Tibial artery (tissue), 4 donors: Measurements from ENCODE around the gene OR10H5.
"Not testable (repeated sequence)": the region's sequence is repeated elsewhere in the genome, so short reads cannot be mapped to it uniquely, and the experiment has no call there.

ENCODE experiments used
- DNase-seq, 2 donors: peaks; one replicate each; pipeline ENCODE4 v3.0.0-alpha.2; 2019
- H3K27ac ChIP-seq, 2 donors: fragments of 200-600 bp; sonication (generic) in 1 of 2; 1 replicate in 1 of 2; 2 replicates in 1 of 2; pipeline ENCODE4 v1.5.1; 2018 to 2019; ENCODE audit warnings: mild to moderate bottlenecking in 1 of 2
- H3K27me3 ChIP-seq, 2 donors: fragments of 200-600 bp; sonication (generic) in 1 of 2; one replicate each; pipeline versions ENCODE4 v1.5.1 to v1.6.0; 2016 to 2019
- H3K36me3 ChIP-seq, 3 donors: fragments of 200-600 bp; sonication (generic) in 2 of 3; one replicate each; pipeline ENCODE4 v1.5.1; 2016 to 2019; ENCODE audit warnings: mild to moderate bottlenecking in 2 of 3
- H3K4me1 ChIP-seq, 4 donors: fragments of 200-600 bp; sonication (generic) in 2 of 4; 1 replicate in 3 of 4; 2 replicates in 1 of 4; pipeline ENCODE4 v1.5.1; 2016 to 2019
- H3K4me3 ChIP-seq, 2 donors: fragments of 200-600 bp; sonication (generic) in 1 of 2; 1 replicate in 1 of 2; 2 replicates in 1 of 2; pipeline ENCODE4 v1.5.1; 2018 to 2019; ENCODE audit warnings: mild to moderate bottlenecking in 2 of 2
- H3K9me3 ChIP-seq, 3 donors: fragments of 200-600 bp; sonication (generic) in 1 of 3; one replicate each; pipeline ENCODE4 v1.5.1; 2016 to 2019
- CTCF ChIP-seq, 2 experiments: fragments of 200-600 bp in 1 of 2; fragments of 450-650 bp in 1 of 2; IDR thresholded peaks; one replicate each; pipeline ENCODE4 v1.5.1; 2017 to 2019; ENCODE audit warnings: antibody characterized with exemption in 2 of 2, mild to moderate bottlenecking in 1 of 2, moderate library complexity in 1 of 2
- intact Hi-C: fragments of 100-400 bp; cut with DNase I; formaldehyde crosslinking; loops from one replicate; pipeline ENCODE4 v1.15.0; 2023; ENCODE audit warnings: low total_unique reads

The OR10H5 gene

DNA sequence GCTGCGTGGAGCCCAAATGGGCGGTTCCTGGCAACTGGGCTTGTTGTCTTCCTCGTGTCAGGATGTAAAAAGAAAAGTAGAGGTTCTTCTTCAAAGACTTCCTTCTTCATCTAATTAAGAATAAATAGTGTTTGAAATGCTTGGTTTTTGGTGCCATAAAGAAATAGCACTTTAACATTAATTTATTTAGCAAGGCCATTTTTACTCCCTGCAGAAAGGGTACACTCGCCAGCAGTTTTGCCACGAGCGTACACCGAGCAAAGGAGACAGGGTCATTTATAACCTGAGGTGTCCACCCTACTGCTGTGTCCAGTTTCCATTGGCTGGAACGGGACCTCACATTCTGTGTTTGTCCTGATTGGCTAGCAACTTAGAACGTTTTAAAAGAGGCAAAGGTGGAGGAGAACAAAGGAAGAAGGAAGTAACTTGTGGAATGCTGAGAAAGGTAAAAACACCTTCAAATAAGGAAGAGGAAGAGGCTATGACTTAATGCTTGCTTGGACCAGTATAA, 49.8 kb downstream of the OR10H5 start:
- H3K4me3 ChIP-seq: peak overlapping the region; percentile 63 to 70
- intact Hi-C loops: no loop called here
- TF ChIP-seq CTCF (IDR thresholded peaks at IDR 0.05): no peak
- H3K27ac ChIP-seq: peak overlapping the region; percentile 94 to 99
- DNase-seq: no peak
- peaks cover 0 to under 1% of the 10 kb centered on the region in 2 donors for H3K27me3 ChIP-seq
- H3K4me1 ChIP-seq: peaks cover 0 to 15% (median 5%) of the 10 kb centered on the region in 4 donors
- no peaks in the 10 kb centered on the region for H3K9me3 ChIP-seq
- no peaks in the 10 kb centered on the region for H3K36me3 ChIP-seq

- intact Hi-C loops: no loop called here
- no peak for TF ChIP-seq CTCF (IDR thresholded peaks at IDR 0.05)
- H3K27me3 ChIP-seq: peaks cover 0 to 5% of the 10 kb centered on the region in 2 donors
- H3K9me3 ChIP-seq: no peaks in the 10 kb centered on the region
- DNase-seq: peak in 1 of 2 donors; percentile 1
- H3K4me1 ChIP-seq: peaks cover 0 to 15% (median 5%) of the 10 kb centered on the region in 4 donors
- H3K36me3 ChIP-seq: no peaks in the 10 kb centered on the region
- peak overlapping the region in 1 of 2 donors; percentile 94 for H3K27ac ChIP-seq
- H3K4me3 ChIP-seq: no peak overlapping the region
These were observed 50.9 kb downstream of the OR10H5 start for GRCh38 chr19:15838351-15838750.

- DNase-seq: peak in 1 of 2 donors; percentile 7
- H3K27ac ChIP-seq: not testable (repeated sequence)
These were observed 52.4 kb downstream of the OR10H5 start for GRCh38 chr19:15839888-15840287.

GRCh38 chr19:15840833-15841232, 53.4 kb downstream of the OR10H5 start:
- Histone ChIP-seq H3K9me3 (no peaks in the 10 kb centered on the region), H3K4me3 (no peak overlapping the region), H3K27me3 (peaks cover 0 to 5% of the 10 kb centered on the region in 2 donors), H3K36me3 (no peaks in the 10 kb centered on the region), H3K27ac (no peak overlapping the region), H3K4me1 (peaks cover 0 to 10% (median 2%) of the 10 kb centered on the region in 4 donors)
- no peak for DNase-seq
- intact Hi-C loops: no loop called here
- no peak for TF ChIP-seq CTCF (IDR thresholded peaks at IDR 0.05)

More at GRCh38 chr19:15839888-15840287, 52.4 kb downstream of the OR10H5 start:
- H3K4me1 ChIP-seq: peaks cover 0 to 15% (median 5%) of the 10 kb centered on the region in 4 donors
- H3K27me3 ChIP-seq, H3K4me3 ChIP-seq, H3K36me3 ChIP-seq, intact Hi-C loops, H3K9me3 ChIP-seq: not testable (repeated sequence)

GRCh38 chr19:15841875-15842569, 54.6 kb downstream of the OR10H5 start:
- intact Hi-C loops: no loop called here
- no peak overlapping the region for H3K27ac ChIP-seq
- H3K27me3 ChIP-seq: peaks cover 0 to 6% of the 10 kb centered on the region in 2 donors
- peaks cover 0 to 7% (median 0%) of the 10 kb centered on the region in 4 donors for H3K4me1 ChIP-seq
- H3K9me3 ChIP-seq: no peaks in the 10 kb centered on the region
- no peak overlapping the region for H3K4me3 ChIP-seq
- no peak for TF ChIP-seq CTCF (IDR thresholded peaks at IDR 0.05)
- DNase-seq: peak in 1 of 2 donors; percentile 27
- no peaks in the 10 kb centered on the region for H3K36me3 ChIP-seq

DNA sequence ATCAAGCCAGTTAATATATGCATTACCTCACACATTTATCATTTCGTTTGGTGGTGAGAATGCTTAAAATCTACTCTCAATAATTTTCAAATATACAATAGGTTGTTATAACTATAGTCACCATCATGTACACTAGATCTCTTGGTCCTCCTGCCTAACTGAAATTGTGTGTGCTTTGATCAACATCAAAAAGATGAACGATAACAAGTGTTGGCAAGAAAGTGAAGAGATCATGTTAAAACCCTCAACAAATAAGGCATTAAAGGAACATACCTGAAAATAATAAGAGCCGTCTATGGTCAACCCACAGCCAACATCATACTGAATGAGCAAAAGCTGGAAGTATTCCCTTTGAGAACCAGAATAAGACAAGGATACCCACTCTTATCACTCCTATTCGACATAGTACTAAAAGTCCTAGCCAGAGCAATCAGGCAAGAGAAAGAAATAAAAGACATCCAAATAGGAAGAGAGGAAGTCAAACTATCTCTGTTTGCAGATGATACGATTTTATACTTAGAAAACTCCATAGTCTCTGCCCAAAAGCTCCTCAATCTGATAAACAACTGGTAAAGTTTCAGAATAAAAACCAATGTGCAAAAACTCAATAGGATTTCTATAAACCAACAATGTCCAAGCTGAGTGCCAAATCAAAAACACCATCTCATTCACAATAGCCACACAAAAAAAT, 55.9 kb downstream of the OR10H5 start:
- intact Hi-C loops: no loop called here
- Histone ChIP-seq H3K27me3 (peaks cover 0 to 13% of the 10 kb centered on the region in 2 donors), H3K9me3 (no peaks in the 10 kb centered on the region), H3K27ac (no peak overlapping the region), H3K36me3 (no peaks in the 10 kb centered on the region), H3K4me3 (no peak overlapping the region), H3K4me1 (no peaks in the 10 kb centered on the region)
- no peak for DNase-seq
- TF ChIP-seq CTCF (IDR thresholded peaks at IDR 0.05): no peak

DNA sequence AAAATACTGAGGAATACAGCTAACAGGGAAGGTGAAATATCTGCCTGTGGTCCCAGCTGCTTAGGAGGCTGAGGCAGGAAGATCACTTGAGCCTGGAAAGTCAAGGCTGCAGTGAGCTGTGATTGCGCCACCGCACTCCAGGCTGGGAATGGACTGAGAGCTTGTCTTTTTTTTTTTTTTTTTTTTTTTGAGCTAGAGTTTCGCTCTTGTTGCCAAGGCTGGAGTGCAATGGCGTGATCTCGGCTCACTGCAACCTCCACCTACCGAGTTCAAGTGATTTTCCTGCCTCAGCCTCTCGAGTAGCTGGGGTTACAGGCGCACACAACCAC, 56.4 kb downstream of the OR10H5 start:
- H3K27ac ChIP-seq, H3K36me3 ChIP-seq, H3K4me3 ChIP-seq, intact Hi-C loops, H3K4me1 ChIP-seq, H3K9me3 ChIP-seq: not testable (repeated sequence)
- H3K27me3 ChIP-seq: peaks cover 0 to 13% of the 10 kb centered on the region in 2 donors
- DNase-seq: peak; percentile 32 to 54
